ENCODE measurements around the gene SLC38A5. TPM values are rescaled to one million over a fixed set of nuclear protein-coding genes. Genes with fewer than 3 reads are reported as not detected.

The SLC38A5 gene
- polyA plus RNA-seq, 1 donor (not counting 4 experiments of a cell fraction or from before 2014, with no cell fraction given): 199 TPM

- Histone ChIP-seq H3K4me1 (ENCODE audit: control insufficient read depth, extremely low read depth, insufficient read depth, low read length) (peaks cover 7% of the 10 kb centered on the region), H3K9ac (ENCODE audit: control insufficient read depth, extremely low read depth, insufficient read depth, low read length) (no peak overlapping the region), H3K4me3 (ENCODE audit: control insufficient read depth in 2 of 3, extremely low read depth in 1 of 3, insufficient read depth in 2 of 3, low read depth in 1 of 3, low read length in 3 of 3) (no peak overlapping the region), H3K9me3 (ENCODE audit: control insufficient read depth, low read depth, low read length) (peaks cover 2% of the 10 kb centered on the region), H3K9me1 (ENCODE audit: control insufficient read depth, extremely low read depth, insufficient read depth, low read length) (no peaks in the 10 kb centered on the region), H3K36me3 (ENCODE audit: control insufficient read depth in 2 of 2, extremely low read depth in 1 of 2, insufficient read depth in 2 of 2, low read length in 2 of 2) (peaks cover 4 to 5% of the 10 kb centered on the region in 2 experiments), H3K27ac (ENCODE audit: control insufficient read depth, insufficient read depth, low read length) (no peak overlapping the region), H3K4me2 (ENCODE audit: control insufficient read depth, extremely low read depth, insufficient read depth, low read depth, low read length) (no peak overlapping the region), H2AFZ (ENCODE audit: control insufficient read depth, low read length) (no peak overlapping the region), H3K27me3 (ENCODE audit: control insufficient read depth, extremely low read depth, insufficient read depth, low read length) (no peaks in the 10 kb centered on the region), H4K20me1 (ENCODE audit: control insufficient read depth, extremely low read depth, insufficient read depth, low read length) (no peaks in the 10 kb centered on the region), H3K79me2 (ENCODE audit: control insufficient read depth, insufficient read depth, low read length) (peaks cover 7% of the 10 kb centered on the region)
- FAIRE-seq: no peak
- DNase-seq (ENCODE audit: low read depth, low spot score): no peak
- TF ChIP-seq CTCF (optimal IDR thresholded peaks at IDR 0.05 in 1 of 3, IDR thresholded peaks at IDR 0.05 in 1 of 3, conservative IDR thresholded peaks at IDR 0.05 in 1 of 3; ENCODE audit: extremely low read depth in 1 of 3, insufficient read depth in 2 of 3, low read length in 3 of 3): no peak
- no peak for TF ChIP-seq EZH2 (IDR thresholded peaks at IDR 0.05; ENCODE audit: low read length)
- dilution Hi-C loops (cut with MboI; ENCODE audit: extremely low pct_ligation_motif_present, low sequenced_read_pairs): no loop called here
Observed at GRCh38 chrX:48515842-48516241, 45.8 kb upstream of the SLC38A5 start.

GRCh38 chrX:48514868-48515460 is 44.9 kb upstream of the SLC38A5 start:
- Histone ChIP-seq H3K36me3 (ENCODE audit: control insufficient read depth in 2 of 2, extremely low read depth in 1 of 2, insufficient read depth in 2 of 2, low read length in 2 of 2) (peaks cover 4 to 5% of the 10 kb centered on the region in 2 experiments), H3K4me1 (ENCODE audit: control insufficient read depth, extremely low read depth, insufficient read depth, low read length) (peaks cover 9% of the 10 kb centered on the region), H3K9ac (ENCODE audit: control insufficient read depth, extremely low read depth, insufficient read depth, low read length) (no peak overlapping the region), H3K79me2 (ENCODE audit: control insufficient read depth, insufficient read depth, low read length) (peaks cover 8% of the 10 kb centered on the region), H3K4me2 (ENCODE audit: control insufficient read depth, extremely low read depth, insufficient read depth, low read depth, low read length) (no peak overlapping the region), H4K20me1 (ENCODE audit: control insufficient read depth, extremely low read depth, insufficient read depth, low read length) (no peaks in the 10 kb centered on the region), H3K4me3 (ENCODE audit: control insufficient read depth in 2 of 3, extremely low read depth in 1 of 3, insufficient read depth in 2 of 3, low read depth in 1 of 3, low read length in 3 of 3) (no peak overlapping the region), H3K27ac (ENCODE audit: control insufficient read depth, insufficient read depth, low read length) (no peak overlapping the region), H3K27me3 (ENCODE audit: control insufficient read depth, extremely low read depth, insufficient read depth, low read length) (no peaks in the 10 kb centered on the region), H2AFZ (ENCODE audit: control insufficient read depth, low read length) (no peak overlapping the region), H3K9me3 (ENCODE audit: control insufficient read depth, low read depth, low read length) (peaks cover 2% of the 10 kb centered on the region), H3K9me1 (ENCODE audit: control insufficient read depth, extremely low read depth, insufficient read depth, low read length) (no peaks in the 10 kb centered on the region)
- dilution Hi-C loops (cut with MboI; ENCODE audit: extremely low pct_ligation_motif_present, low sequenced_read_pairs): no loop called here
- TF ChIP-seq CTCF (optimal IDR thresholded peaks at IDR 0.05 in 1 of 3, IDR thresholded peaks at IDR 0.05 in 1 of 3, conservative IDR thresholded peaks at IDR 0.05 in 1 of 3; ENCODE audit: extremely low read depth in 1 of 3, insufficient read depth in 2 of 3, low read length in 3 of 3) (no peak), EZH2 (IDR thresholded peaks at IDR 0.05; ENCODE audit: low read length) (no peak)
- DNase-seq (ENCODE audit: low read depth, low spot score) (no peak), FAIRE-seq (no peak)

All from keratinocyte (primary cell).